Fibroblast of the aortic adventitia (primary cell): ENCODE measurements around the gene PLS3. TPM values are rescaled to one million over a fixed set of nuclear protein-coding genes. Genes with fewer than 3 reads are reported as not detected.

Experiments
- DNase-seq: peaks from one replicate; pipeline ENCODE4 v3.0.0-alpha.2; 2010; ENCODE audit warnings: low read depth
- H3K4me3 ChIP-seq: 2 replicates; pipeline ENCODE4 v1.5.1; 2011; ENCODE audit warnings: low read depth, mild to moderate bottlenecking, control low read depth, low read length, moderate library complexity
- total RNA-seq: library from RNA; depleted of rRNA; stranded (reverse); fragments of >200 nt; gene quantifications from 2 replicates; pipeline ENCODE4 v1.2.3, GENCODE V29; 2012; ENCODE audit warnings: low replicate concordance
- TF ChIP-seq, protein P1 (sequence below): IDR thresholded peaks from 2 replicates; pipeline ENCODE4 v1.5.1; 2011; ENCODE audit warnings: mild to moderate bottlenecking, low read length, control low read depth, inconsistent platforms; ENCODE audit not compliant: insufficient read depth

Gene PLS3, protein sequence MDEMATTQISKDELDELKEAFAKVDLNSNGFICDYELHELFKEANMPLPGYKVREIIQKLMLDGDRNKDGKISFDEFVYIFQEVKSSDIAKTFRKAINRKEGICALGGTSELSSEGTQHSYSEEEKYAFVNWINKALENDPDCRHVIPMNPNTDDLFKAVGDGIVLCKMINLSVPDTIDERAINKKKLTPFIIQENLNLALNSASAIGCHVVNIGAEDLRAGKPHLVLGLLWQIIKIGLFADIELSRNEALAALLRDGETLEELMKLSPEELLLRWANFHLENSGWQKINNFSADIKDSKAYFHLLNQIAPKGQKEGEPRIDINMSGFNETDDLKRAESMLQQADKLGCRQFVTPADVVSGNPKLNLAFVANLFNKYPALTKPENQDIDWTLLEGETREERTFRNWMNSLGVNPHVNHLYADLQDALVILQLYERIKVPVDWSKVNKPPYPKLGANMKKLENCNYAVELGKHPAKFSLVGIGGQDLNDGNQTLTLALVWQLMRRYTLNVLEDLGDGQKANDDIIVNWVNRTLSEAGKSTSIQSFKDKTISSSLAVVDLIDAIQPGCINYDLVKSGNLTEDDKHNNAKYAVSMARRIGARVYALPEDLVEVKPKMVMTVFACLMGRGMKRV
- 309 and 659 TPM in 2 replicates for total RNA-seq

DNA sequence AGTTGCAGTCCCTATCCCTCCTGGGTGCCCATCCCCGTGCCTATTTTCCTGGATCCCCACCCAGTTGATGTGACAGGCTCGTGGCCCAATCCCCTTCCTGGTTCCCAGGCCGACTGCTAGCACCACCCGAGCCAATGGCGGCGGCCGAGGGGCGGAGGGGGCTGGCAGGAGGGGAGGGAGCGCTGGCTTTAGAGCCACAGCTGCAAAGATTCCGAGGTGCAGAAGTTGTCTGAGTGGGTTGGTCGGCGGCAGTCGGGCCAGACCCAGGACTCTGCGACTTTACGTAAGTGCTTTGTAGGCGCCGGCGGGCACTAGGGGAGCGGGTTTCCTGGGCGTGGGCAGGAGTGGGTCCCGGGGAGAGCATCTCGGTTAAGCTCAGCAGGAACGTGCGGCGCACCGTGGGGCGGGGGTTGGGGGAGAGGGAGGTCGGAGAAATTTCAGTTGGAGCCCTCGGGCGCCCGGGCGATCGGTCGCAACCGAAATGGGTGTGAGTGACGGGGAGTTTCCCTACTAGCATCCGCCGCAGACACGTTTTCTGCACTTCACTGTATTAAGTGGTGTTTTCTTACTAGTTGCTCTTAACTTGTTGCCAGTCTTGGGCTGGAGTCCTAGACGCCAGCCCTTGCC is at the start of gene PLS3:
Gene PLS3 (plus strand): TSS at position 197 of the 627 bp plus-strand sequence. CDS start 49,077 bp downstream, outside the sequence.
- TF ChIP-seq, protein P1, sequence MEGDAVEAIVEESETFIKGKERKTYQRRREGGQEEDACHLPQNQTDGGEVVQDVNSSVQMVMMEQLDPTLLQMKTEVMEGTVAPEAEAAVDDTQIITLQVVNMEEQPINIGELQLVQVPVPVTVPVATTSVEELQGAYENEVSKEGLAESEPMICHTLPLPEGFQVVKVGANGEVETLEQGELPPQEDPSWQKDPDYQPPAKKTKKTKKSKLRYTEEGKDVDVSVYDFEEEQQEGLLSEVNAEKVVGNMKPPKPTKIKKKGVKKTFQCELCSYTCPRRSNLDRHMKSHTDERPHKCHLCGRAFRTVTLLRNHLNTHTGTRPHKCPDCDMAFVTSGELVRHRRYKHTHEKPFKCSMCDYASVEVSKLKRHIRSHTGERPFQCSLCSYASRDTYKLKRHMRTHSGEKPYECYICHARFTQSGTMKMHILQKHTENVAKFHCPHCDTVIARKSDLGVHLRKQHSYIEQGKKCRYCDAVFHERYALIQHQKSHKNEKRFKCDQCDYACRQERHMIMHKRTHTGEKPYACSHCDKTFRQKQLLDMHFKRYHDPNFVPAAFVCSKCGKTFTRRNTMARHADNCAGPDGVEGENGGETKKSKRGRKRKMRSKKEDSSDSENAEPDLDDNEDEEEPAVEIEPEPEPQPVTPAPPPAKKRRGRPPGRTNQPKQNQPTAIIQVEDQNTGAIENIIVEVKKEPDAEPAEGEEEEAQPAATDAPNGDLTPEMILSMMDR = no peak
- H3K4me3 ChIP-seq = peak within 1 kb of the TSS; percentile 78
- DNase-seq = peak; percentile 87

DNA sequence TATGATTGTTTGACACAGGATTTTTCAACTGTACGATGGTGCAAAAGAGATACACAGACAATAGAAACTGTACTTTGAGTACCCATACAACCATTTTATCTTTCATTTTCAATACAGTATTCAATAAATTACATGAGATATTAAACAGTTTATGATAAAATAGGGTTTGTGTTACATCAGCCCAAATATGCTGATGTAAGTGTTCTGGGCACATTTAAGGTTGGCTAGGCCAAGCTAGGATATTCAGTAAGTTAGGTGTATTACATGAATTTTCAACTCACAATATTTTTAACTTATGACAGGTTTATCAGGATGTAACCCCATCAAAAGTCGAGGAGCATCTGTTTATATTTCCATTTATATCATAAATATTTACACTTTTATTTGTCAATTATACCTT is 42.9 kb upstream of the PLS3 start:
- no peak overlapping the region for H3K4me3 ChIP-seq
- no peak for DNase-seq
- TF ChIP-seq, protein P1 = no peak

DNA sequence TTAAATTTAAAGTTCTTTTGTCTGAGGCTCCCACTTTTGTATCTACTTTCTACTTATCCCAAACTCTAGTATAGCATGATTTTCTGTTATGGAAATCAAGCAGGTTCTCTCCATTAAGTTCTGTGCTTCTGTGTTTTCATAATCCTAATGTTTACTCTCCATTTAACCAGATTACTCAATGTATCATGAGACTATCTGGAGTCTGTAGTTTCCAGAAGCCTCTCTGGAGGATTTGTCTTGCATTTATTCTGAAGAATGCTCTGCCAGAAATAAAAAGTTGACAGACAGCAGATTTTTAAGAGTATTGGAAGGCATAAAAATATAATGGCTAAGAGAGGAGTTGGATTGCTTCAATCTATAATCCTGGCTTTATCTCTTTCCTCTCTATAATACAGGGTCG is 39.2 kb upstream of the PLS3 start:
- TF ChIP-seq, protein P1 = no peak
- no peak overlapping the region for H3K4me3 ChIP-seq
- DNase-seq = peak; percentile 26

DNA sequence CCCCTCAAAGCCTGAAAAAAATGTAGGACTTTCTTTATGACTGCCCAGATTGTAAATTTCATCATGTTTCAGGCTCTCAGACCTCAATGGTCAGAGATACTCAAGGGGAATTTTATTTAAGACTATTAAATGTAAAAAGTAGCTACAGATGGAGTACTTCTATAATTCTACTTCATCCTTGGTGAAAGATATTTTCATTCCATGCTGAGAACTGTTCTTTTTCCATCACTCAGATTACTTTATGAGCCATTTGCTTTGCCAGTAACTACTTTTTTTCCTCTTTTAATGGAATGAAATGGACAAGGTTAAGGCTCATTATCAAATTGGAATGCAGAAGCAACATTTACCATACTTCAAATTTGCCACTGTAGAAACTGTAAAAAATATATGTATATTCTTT is 38.0 kb upstream of the PLS3 start:
- TF ChIP-seq, protein P1 = no peak
- no peak overlapping the region for H3K4me3 ChIP-seq
- no peak for DNase-seq

DNA sequence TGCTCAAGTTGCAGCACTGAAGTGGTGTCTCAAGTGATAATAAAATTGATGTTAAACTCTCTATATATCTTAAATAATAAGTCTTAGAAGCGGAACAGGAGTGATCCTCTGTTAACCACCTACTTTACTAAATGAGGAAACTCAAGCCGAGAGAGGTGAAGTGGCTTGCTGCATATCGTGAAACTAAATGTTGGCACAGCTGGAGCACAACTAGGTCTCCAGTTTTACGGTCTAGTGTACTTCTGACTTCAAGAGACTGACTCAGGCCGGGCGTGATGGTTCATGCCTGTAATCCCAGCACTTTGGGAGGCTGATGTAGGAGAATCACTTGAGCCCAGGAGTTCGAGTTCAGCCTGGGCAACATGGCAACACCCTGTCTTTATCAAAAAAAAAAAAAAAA is 35.5 kb upstream of the PLS3 start:
- TF ChIP-seq, protein P1 = no peak
- no peak overlapping the region for H3K4me3 ChIP-seq
- DNase-seq = no peak

DNA sequence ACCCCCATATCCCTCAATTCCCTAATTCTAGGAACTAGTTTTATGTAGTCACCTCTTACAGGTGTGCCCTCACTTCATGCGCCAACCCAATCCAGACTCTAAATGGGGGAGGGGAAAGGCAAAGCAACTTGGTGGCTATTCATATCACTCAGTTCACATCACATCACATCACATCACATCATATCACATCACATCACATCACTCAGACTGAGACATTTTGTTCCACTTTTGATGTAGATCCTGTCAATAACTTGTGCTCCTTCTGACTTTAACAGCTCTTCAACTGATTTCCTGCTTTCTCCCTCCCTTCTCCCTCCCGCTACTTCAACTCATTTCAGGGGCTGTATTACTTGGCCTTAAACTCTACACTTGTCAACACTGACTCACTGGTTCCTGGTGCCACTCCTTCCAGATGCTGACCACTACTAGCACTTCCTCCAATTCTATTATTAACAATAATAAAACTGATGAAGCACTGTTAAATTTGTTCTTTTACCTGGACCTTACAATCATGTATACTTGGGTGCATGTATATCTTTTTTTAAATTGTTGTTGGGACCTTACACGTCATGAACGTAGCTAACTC is 29.1 kb upstream of the PLS3 start:
- peak; percentile 62 for DNase-seq
- TF ChIP-seq, protein P1 = no peak

More for the DNA sequence above, 29.1 kb upstream of the PLS3 start:
- H3K4me3 ChIP-seq = no peak overlapping the region
